ENCODE data around the gene FNDC3B.

DNA sequence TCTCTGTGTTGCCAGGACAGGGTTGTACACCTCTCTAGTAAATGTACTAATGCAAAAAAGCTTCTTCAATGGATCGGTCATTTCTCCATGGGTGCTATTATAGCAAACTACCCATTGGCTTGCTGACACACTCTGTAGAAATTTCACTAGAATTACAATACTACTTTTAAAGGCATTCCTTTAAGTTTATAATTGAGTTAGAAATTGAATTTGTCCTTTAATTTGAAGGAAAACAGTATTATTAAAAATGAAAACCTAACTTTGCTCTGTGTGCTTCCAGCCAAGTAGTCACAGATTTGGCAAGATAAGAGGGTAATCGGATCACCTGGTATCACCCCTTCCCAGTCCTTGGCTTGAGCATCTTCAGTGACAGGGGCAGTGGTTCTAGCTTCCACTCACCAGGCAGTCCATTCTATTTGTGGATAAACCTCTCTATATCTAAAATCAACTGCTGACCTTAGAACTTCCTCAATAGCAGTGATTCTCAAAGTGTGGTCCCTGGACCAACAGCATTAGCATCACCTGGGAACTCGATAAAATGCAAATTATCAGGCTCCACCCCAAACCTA is 315.6 kb downstream of the FNDC3B start:
- no peak for TF ChIP-seq CTCF (conservative IDR thresholded peaks at IDR 0.05; ENCODE audit: low read length)
- no peak for TF ChIP-seq EZH2phosphoT487 (IDR thresholded peaks at IDR 0.05; ENCODE audit: borderline replicate concordance)

All from Loucy (cell line).